ENCODE data around the gene PIK3R1. TPM values are rescaled to one million over a fixed set of nuclear protein-coding genes. Genes with fewer than 3 reads are reported as not detected.
A peak's percentile ranks its signal among the peaks of the same experiment; 100 is the strongest.

Gene PIK3R1
- total and polyA plus RNA-seq, 4 donors, result 6.8 to 222 (median 74.9) TPM

DNA sequence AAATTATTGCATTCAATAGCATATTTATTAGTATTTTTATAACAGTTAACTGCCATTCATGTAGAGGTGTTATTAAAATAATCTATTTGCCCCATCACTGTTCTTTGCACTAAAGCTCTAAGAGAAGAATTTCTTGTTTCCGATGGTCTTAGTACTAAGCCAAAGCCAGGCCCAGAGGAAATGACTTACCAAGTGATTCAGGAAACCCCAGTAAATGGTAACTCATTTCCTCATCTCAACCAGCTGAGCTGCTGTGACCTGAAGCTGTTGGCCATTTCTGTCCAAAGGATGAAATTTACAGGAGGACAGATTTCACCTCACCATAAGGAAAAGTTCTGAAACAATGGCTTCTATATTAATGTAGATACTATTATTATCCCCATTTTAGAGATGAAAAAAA lies 117.0 kb downstream of the PIK3R1 start:
- DNase-seq (no peak), ATAC-seq (ENCODE audit: insufficient read depth, low FRiP score) (no peak)
- Histone ChIP-seq H3K4me3 (no peak overlapping the region), H3K27me3 (ENCODE audit: control insufficient read depth in 3 of 3, insufficient read depth in 3 of 3, low read length in 2 of 3) (no peaks in the 10 kb centered on the region), H3K4me1 (ENCODE audit: control insufficient read depth in 5 of 5, insufficient read depth in 5 of 5, low read length in 5 of 5) (peaks cover 0 to 9% (median 4%) of the 10 kb centered on the region in 5 donors), H3K9me3 (ENCODE audit: control insufficient read depth in 4 of 4, insufficient read depth in 3 of 4, low read length in 3 of 4) (no peaks in the 10 kb centered on the region), H3K36me3 (ENCODE audit: control insufficient read depth in 4 of 4, insufficient read depth in 4 of 4, low read length in 4 of 4) (no peaks in the 10 kb centered on the region), H3K9ac (ENCODE audit: insufficient read depth in 1 of 2, low read length in 2 of 2) (no peak overlapping the region), H3K27ac (ENCODE audit: low read depth in 1 of 2, low read length in 1 of 2) (no peak overlapping the region)
- WGBS, 2 donors, result 26 to 49% methylated on average over 1 of the region's 1 CpG
- TF ChIP-seq, protein P1, sequence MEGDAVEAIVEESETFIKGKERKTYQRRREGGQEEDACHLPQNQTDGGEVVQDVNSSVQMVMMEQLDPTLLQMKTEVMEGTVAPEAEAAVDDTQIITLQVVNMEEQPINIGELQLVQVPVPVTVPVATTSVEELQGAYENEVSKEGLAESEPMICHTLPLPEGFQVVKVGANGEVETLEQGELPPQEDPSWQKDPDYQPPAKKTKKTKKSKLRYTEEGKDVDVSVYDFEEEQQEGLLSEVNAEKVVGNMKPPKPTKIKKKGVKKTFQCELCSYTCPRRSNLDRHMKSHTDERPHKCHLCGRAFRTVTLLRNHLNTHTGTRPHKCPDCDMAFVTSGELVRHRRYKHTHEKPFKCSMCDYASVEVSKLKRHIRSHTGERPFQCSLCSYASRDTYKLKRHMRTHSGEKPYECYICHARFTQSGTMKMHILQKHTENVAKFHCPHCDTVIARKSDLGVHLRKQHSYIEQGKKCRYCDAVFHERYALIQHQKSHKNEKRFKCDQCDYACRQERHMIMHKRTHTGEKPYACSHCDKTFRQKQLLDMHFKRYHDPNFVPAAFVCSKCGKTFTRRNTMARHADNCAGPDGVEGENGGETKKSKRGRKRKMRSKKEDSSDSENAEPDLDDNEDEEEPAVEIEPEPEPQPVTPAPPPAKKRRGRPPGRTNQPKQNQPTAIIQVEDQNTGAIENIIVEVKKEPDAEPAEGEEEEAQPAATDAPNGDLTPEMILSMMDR (IDR thresholded peaks at IDR 0.05; ENCODE audit: control extremely low read depth, extremely low read depth), result no peak

DNA sequence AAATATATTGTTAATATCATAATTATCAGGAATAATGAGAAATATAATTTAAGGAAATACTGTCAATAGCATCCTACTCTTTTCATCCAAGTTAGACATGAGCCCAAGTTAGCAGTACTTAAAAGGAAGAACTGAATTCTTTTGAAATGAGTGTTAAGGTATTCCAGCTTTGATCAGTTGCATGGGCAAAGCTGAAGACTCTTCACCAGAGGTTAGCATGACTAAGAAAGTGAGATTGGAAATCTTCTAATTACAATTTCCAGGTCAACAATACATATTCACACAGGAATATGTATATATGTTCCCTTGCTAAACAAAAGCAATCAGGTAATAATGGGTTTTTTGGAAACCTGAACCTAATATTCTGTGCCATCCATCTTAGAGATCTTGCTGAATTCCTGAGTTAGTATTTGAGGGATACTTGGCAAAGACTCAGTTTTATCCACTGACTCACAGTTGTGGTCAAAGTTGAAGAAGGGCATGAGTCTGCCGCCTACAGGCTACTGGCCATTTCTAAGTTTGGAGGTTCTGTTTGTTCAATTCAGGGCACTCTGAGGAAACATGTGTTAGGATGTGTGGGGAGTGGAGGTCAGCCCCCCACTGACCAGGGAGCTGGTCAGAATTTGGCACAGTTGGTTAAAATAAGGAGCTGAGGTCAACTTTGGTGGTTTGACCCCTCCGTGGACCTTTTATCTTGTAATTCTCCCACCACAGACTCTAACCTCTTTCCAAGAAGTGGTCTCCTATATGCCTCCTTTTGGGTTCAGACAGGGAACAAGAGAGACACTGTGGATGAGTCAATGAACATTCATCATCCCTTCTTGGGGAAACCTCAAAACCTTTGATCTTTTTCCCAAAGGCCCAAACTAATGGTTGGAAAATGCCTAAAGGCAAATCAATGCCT lies 118.3 kb downstream of the PIK3R1 start:
- H3K4me1 ChIP-seq (ENCODE audit: control insufficient read depth in 5 of 5, insufficient read depth in 5 of 5, low read length in 5 of 5), result peaks cover 0 to 9% (median 2%) of the 10 kb centered on the region in 5 donors
- H3K36me3 ChIP-seq (ENCODE audit: control insufficient read depth in 4 of 4, insufficient read depth in 4 of 4, low read length in 4 of 4), result no peaks in the 10 kb centered on the region
- H3K27me3 ChIP-seq (ENCODE audit: control insufficient read depth in 3 of 3, insufficient read depth in 3 of 3, low read length in 2 of 3), result no peaks in the 10 kb centered on the region
- DNase-seq (no peak), ATAC-seq (ENCODE audit: insufficient read depth, low FRiP score) (peak; percentile 67)
- 73 to 88% methylated on average over 2 of the region's 2 CpGs for WGBS, 2 donors
- H3K9me3 ChIP-seq (ENCODE audit: control insufficient read depth in 4 of 4, insufficient read depth in 3 of 4, low read length in 3 of 4), result no peaks in the 10 kb centered on the region
- TF ChIP-seq, protein P1 (IDR thresholded peaks at IDR 0.05; ENCODE audit: control extremely low read depth, extremely low read depth), result no peak
- no peak overlapping the region for H3K9ac ChIP-seq (ENCODE audit: insufficient read depth in 1 of 2, low read length in 2 of 2)
- no peak overlapping the region for H3K27ac ChIP-seq (ENCODE audit: low read depth in 1 of 2, low read length in 1 of 2)
- H3K4me3 ChIP-seq, result no peak overlapping the region

DNA sequence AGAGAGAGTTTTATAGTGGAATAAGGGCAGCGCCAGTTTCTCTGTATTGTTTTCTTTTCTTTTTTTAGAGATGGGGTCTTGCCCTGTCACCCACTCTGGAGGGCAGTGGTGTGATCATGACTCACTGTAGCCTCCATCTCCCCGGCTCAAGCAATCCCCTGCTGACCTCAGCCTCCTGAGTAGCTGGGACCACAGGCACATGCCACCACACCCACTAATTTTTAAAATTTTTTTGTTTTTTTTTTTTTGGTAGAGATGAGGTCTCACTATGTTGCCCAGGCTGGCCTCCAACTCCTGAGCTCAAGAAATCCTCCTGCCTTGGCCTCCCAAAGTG lies 119.0 kb downstream of the PIK3R1 start:
- TF ChIP-seq, protein P1 (IDR thresholded peaks at IDR 0.05; ENCODE audit: control extremely low read depth, extremely low read depth), result no peak
- H3K4me3 ChIP-seq, result no peak overlapping the region
- 88 to 92% methylated on average over 2 of the region's 2 CpGs for WGBS, 2 donors
- H3K27ac ChIP-seq (ENCODE audit: low read depth in 1 of 2, low read length in 1 of 2), result no peak overlapping the region
- no peaks in the 10 kb centered on the region for H3K27me3 ChIP-seq (ENCODE audit: control insufficient read depth in 3 of 3, insufficient read depth in 3 of 3, low read length in 2 of 3)
- no peaks in the 10 kb centered on the region for H3K9me3 ChIP-seq (ENCODE audit: control insufficient read depth in 4 of 4, insufficient read depth in 3 of 4, low read length in 3 of 4)
- no peak for DNase-seq
- H3K9ac ChIP-seq (ENCODE audit: insufficient read depth in 1 of 2, low read length in 2 of 2), result no peak overlapping the region
- ATAC-seq (ENCODE audit: insufficient read depth, low FRiP score), result no peak
- peaks cover 0 to 9% (median 2%) of the 10 kb centered on the region in 5 donors for H3K4me1 ChIP-seq (ENCODE audit: control insufficient read depth in 5 of 5, insufficient read depth in 5 of 5, low read length in 5 of 5)
- no peaks in the 10 kb centered on the region for H3K36me3 ChIP-seq (ENCODE audit: control insufficient read depth in 4 of 4, insufficient read depth in 4 of 4, low read length in 4 of 4)

All from lung (tissue), 12 donors.